PC-9 (cell line): ENCODE measurements around the gene APLNR. TPM values are rescaled to one million over a fixed set of nuclear protein-coding genes. Genes with fewer than 3 reads are reported as not detected.

Source experiments
- BruUV-seq: library from RNA; stranded (reverse); fragments of 400-500 nt; replicated peaks from 2 replicates; lab custom pipeline; 2021; lab: Mats Ljungman, UMichigan
- CTCF ChIA-PET: fragments of 300-600 bp; sonication (Branson Sonifier 250); formaldehyde crosslinking; loops from one replicate; lab custom pipeline; 2022; ENCODE audit warnings: antibody characterized with exemption; lab: Charles Lee
- POLR2A ChIA-PET: fragments of 300-600 bp; sonication (Branson Sonifier 250); formaldehyde crosslinking; loops from one replicate; lab custom pipeline; 2022; ENCODE audit warnings: antibody characterized with exemption; ENCODE audit not compliant: unreplicated experiment; lab: Charles Lee
- DNase-seq, 2 experiments: peaks; one replicate each; pipeline versions ENCODE4 v3.0.0 to v3.0.0-alpha.2; 2015 to 2022; ENCODE audit warnings: mixed read lengths in 1 of 2
- H2AFZ ChIP-seq: fragments of 200-600 bp; sonication (generic); 2 replicates; pipeline ENCODE4 v1.8.1; 2017; ENCODE audit warnings: antibody characterized with exemption
- H3F3A ChIP-seq: fragments of 200-600 bp; sonication (generic); 2 replicates; pipeline ENCODE4 v1.8.1; 2017; ENCODE audit warnings: antibody characterized with exemption, mild to moderate bottlenecking, low read depth; ENCODE audit not compliant: insufficient read depth
- H3K27ac ChIP-seq: fragments of 200-600 bp; sonication (generic); 2 replicates; pipeline ENCODE4 v1.6.1; 2016; ENCODE audit warnings: mixed run types
- H3K27me3 ChIP-seq: fragments of 200-600 bp; sonication (generic); 2 replicates; pipeline ENCODE4 v1.6.1; 2016; ENCODE audit warnings: low read depth, mixed run types; ENCODE audit not compliant: insufficient read depth
- H3K36me3 ChIP-seq: fragments of 200-600 bp; sonication (generic); 2 replicates; pipeline ENCODE4 v1.6.1; 2016; ENCODE audit warnings: low read depth, mixed run types
- H3K4me1 ChIP-seq: fragments of 200-600 bp; sonication (generic); replicated peaks from 2 replicates; pipeline ENCODE4 v1.6.1; 2016; ENCODE audit warnings: mixed run types; ENCODE audit not compliant: insufficient read depth
- H3K4me2 ChIP-seq: fragments of 200-600 bp; sonication (generic); 2 replicates; pipeline ENCODE4 v1.6.1; 2017; ENCODE audit warnings: mixed run types
- H3K4me3 ChIP-seq: fragments of 200-600 bp; sonication (generic); 2 replicates; pipeline ENCODE4 v1.6.1; 2016; ENCODE audit warnings: mixed run types
- H3K79me2 ChIP-seq: fragments of 200-600 bp; sonication (generic); 2 replicates; pipeline ENCODE4 v1.6.1; 2017; ENCODE audit warnings: low read depth, mixed run types
- H3K9me2 ChIP-seq: fragments of 200-600 bp; sonication (generic); 2 replicates; pipeline ENCODE4 v1.8.1; 2017; ENCODE audit warnings: mild to moderate bottlenecking; ENCODE audit not compliant: insufficient read depth
- H3K9me3 ChIP-seq: fragments of 200-600 bp; sonication (generic); 2 replicates; pipeline ENCODE4 v1.8.1; 2016; ENCODE audit warnings: low read depth; ENCODE audit not compliant: insufficient read depth
- H4K20me1 ChIP-seq: fragments of 200-600 bp; sonication (generic); 2 replicates; pipeline ENCODE4 v1.8.1; 2017; ENCODE audit not compliant: insufficient read depth
- CTCF ChIP-seq: fragments of 200-600 bp; sonication (generic); conservative IDR thresholded peaks from 2 replicates; pipeline ENCODE4 v1.6.1; 2017; ENCODE audit warnings: mixed run types, antibody characterized with exemption, mild to moderate bottlenecking, moderate library complexity
- EZH2 ChIP-seq: fragments of 200-600 bp; sonication (generic); IDR thresholded peaks from 2 replicates; pipeline ENCODE4 v1.8.0; 2017; ENCODE audit warnings: antibody characterized with exemption, low read depth
- intact Hi-C: fragments of 100-400 bp; cut with micrococcal nuclease; formaldehyde crosslinking; loops from one replicate; pipeline ENCODE4 v1.10.0; 2022; ENCODE audit not compliant: unreplicated experiment
- total RNA-seq: library from RNA; stranded (reverse); gene quantifications from 2 replicates; pipeline ENCODE4 v1.2.3, GENCODE V29; 2021

Gene APLNR
- total RNA-seq, 1 experiment from 2014 or later, result not detected

GRCh38 chr11:57231539-57232253 is 5.4 kb downstream of the APLNR start:
- no peak for DNase-seq
- Histone ChIP-seq H3K27ac (no peak overlapping the region), H3K79me2 (no peaks in the 10 kb centered on the region), H3K4me2 (no peak overlapping the region), H3K27me3 (peaks cover 70% of the 10 kb centered on the region), H3F3A (no peaks in the 10 kb centered on the region), H3K4me3 (no peak overlapping the region), H3K4me1 (no peaks in the 10 kb centered on the region), H2AFZ (no peak overlapping the region), H3K9me2 (no peaks in the 10 kb centered on the region; the same call in 1 of the 2 replicates), H3K36me3 (no peaks in the 10 kb centered on the region), H4K20me1 (no peaks in the 10 kb centered on the region), H3K9me3 (no peaks in the 10 kb centered on the region)
- BruUV-seq, result no TSS peak
- TF ChIP-seq EZH2 (no peak), CTCF (no peak)
- CTCF ChIA-PET, result no interaction called here
- intact Hi-C loops, result no loop called here
- POLR2A ChIA-PET, result no interaction called here

- no peaks in the 10 kb centered on the region for H3K4me1 ChIP-seq
- H3K79me2 ChIP-seq, result no peaks in the 10 kb centered on the region
- H3K27me3 ChIP-seq, result peaks cover 70% of the 10 kb centered on the region
- CTCF ChIA-PET, result interaction anchor here (0.6 kb wide), 1 partner anchor 74 kb away, joined by 8 read pairs; no protein-coding TSS in a partner anchor
- no peak overlapping the region for H3K4me3 ChIP-seq
- no peak overlapping the region for H2AFZ ChIP-seq
- no peak overlapping the region for H3K27ac ChIP-seq
- no peaks in the 10 kb centered on the region for H3F3A ChIP-seq
- no TSS peak for BruUV-seq
- no peak for DNase-seq
- H3K9me3 ChIP-seq, result 0 out of 2 replicates have a peak, but pooled peaks cover 2% of the 10 kb centered on the region
- intact Hi-C loops, result no loop called here
- TF ChIP-seq CTCF (no peak), EZH2 (no peak)
- H4K20me1 ChIP-seq, result no peaks in the 10 kb centered on the region
- no peaks in the 10 kb centered on the region; the same call in 1 of the 2 replicates for H3K9me2 ChIP-seq
- no peak overlapping the region for H3K4me2 ChIP-seq
- POLR2A ChIA-PET, result no interaction called here
- H3K36me3 ChIP-seq, result no peaks in the 10 kb centered on the region
These were observed 6.1 kb downstream of the APLNR start for GRCh38 chr11:57230791-57231538.

GRCh38 chr11:57230316-57230715 is 6.7 kb downstream of the APLNR start:
- H4K20me1 ChIP-seq, result no peaks in the 10 kb centered on the region
- BruUV-seq, result no TSS peak
- H3K27ac ChIP-seq, result no peak overlapping the region
- POLR2A ChIA-PET, result no interaction called here
- H3F3A ChIP-seq, result no peaks in the 10 kb centered on the region
- 0 out of 2 replicates have a peak, but pooled peaks cover 8% of the 10 kb centered on the region for H3K9me3 ChIP-seq
- no peak for DNase-seq
- no peak overlapping the region for H3K4me3 ChIP-seq
- CTCF ChIA-PET, result interaction anchor here (0.6 kb wide), 1 partner anchor 75 kb away, joined by 8 read pairs; no protein-coding TSS in a partner anchor
- H3K9me2 ChIP-seq, result no peaks in the 10 kb centered on the region; the same call in 1 of the 2 replicates
- intact Hi-C loops, result no loop called here
- no peaks in the 10 kb centered on the region for H3K79me2 ChIP-seq
- no peaks in the 10 kb centered on the region for H3K36me3 ChIP-seq
- H3K27me3 ChIP-seq, result peaks cover 70% of the 10 kb centered on the region
- TF ChIP-seq EZH2 (no peak), CTCF (no peak)
- no peak overlapping the region for H2AFZ ChIP-seq
- no peak overlapping the region for H3K4me2 ChIP-seq
- H3K4me1 ChIP-seq, result no peaks in the 10 kb centered on the region
